ENCODE results near the gene TSPAN17.

TSPAN17 gene

DNA sequence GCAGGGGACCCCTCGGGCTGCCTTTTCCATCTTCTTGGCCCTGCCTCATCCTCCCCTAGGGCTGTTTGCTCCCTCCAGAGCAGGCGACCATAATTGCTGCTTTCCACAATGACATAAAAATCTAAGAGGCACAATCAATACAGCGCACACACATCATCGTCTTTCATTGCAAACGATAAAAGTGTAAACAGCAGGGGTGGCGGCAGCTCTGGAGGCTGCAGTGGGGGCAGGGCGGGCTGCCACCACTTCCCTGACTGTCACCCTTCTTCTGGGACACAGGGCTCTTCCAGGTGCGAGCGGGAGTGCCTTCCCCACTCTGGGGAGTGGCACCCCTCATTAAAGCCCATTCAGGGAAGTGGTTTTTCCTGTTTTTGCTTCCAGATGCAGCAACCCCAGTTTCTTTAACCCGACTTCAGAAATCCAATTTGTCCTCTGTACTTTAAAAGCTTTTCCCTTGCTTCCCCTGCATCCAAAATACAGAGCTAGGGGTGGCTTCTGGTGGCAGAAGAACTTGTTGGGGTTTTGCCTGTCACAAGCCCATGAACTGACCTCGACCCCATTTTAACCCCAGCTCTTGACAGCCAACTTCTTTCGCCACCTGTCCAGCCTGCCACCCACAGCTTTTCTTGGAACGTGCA is 45.7 kb downstream of the TSPAN17 start:
- in situ Hi-C loops (cut with MboI; ENCODE audit: low sequenced_read_pairs, unreplicated experiment) = no loop called here
- TF ChIP-seq, protein P1, sequence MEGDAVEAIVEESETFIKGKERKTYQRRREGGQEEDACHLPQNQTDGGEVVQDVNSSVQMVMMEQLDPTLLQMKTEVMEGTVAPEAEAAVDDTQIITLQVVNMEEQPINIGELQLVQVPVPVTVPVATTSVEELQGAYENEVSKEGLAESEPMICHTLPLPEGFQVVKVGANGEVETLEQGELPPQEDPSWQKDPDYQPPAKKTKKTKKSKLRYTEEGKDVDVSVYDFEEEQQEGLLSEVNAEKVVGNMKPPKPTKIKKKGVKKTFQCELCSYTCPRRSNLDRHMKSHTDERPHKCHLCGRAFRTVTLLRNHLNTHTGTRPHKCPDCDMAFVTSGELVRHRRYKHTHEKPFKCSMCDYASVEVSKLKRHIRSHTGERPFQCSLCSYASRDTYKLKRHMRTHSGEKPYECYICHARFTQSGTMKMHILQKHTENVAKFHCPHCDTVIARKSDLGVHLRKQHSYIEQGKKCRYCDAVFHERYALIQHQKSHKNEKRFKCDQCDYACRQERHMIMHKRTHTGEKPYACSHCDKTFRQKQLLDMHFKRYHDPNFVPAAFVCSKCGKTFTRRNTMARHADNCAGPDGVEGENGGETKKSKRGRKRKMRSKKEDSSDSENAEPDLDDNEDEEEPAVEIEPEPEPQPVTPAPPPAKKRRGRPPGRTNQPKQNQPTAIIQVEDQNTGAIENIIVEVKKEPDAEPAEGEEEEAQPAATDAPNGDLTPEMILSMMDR (IDR thresholded peaks at IDR 0.05; ENCODE audit: borderline replicate concordance, control extremely low read depth, extremely low read depth, insufficient read depth, missing control alignments) = no peak
- DNase-seq (ENCODE audit: low spot score) = no peak

DNA sequence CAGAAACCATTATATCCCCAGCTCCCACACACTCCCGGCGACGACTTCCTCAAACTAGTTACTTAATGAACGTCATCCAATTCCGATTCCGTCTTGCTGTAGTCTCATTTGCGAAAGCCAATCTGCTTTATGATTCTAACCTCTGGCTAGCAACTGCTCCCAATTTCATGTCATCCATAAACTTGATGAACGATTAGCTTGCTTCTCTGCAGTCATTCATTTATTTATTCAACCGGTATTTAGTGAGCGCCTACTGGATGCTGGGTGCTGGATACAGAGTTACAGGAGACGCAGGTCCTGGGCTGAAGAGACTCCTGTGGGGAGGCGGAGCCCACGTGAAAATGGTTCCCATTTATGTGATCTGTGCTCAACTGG is 46.2 kb downstream of the TSPAN17 start:
- in situ Hi-C loops (cut with MboI; ENCODE audit: low sequenced_read_pairs, unreplicated experiment) = no loop called here
- TF ChIP-seq, protein P1 (IDR thresholded peaks at IDR 0.05; ENCODE audit: borderline replicate concordance, control extremely low read depth, extremely low read depth, insufficient read depth, missing control alignments) = no peak
- no peak for DNase-seq (ENCODE audit: low spot score)

DNA sequence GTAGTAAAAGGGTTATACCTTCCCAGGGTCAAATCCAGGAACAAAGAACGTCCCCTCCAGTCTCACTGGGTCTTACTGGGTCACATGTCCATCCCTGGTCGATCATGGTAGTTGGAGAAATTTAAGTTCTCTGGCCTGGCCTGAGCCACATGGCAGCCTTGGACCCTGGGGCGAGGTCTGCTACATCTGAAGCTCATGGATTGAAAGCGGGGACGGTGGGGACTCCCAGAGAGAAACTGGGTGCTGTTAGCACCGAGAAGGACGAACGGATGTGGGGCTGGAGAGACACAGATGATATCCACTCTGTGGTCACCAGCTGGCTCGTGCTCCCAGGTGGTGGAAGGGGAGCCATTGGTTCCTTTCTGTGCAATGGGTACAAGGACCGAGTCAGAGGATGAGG is 46.9 kb downstream of the TSPAN17 start:
- DNase-seq (ENCODE audit: low spot score) = no peak
- in situ Hi-C loops (cut with MboI; ENCODE audit: low sequenced_read_pairs, unreplicated experiment) = no loop called here
- TF ChIP-seq, protein P1 (IDR thresholded peaks at IDR 0.05; ENCODE audit: borderline replicate concordance, control extremely low read depth, extremely low read depth, insufficient read depth, missing control alignments) = no peak

DNA sequence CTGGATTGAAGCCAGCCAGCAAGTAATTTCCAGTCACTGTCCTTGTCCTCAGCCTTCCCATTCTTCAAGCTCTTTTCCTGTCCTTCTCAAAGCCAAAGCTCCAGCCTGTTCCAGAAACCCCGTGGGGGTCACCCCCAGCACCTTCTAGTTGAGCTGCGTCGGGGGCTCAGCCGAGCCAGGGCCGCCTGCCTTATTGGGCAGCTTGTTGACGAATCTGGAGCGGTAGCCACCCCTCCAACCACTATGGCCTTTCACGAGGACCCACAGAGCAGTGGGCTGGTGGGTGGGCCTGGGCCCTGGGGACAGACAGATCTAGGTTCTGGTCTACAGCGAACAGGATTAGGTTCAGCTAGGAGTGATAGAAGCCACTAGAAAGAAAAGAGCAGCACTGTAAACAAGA is 47.3 kb downstream of the TSPAN17 start:
- no peak for DNase-seq (ENCODE audit: low spot score)
- TF ChIP-seq, protein P1 (IDR thresholded peaks at IDR 0.05; ENCODE audit: borderline replicate concordance, control extremely low read depth, extremely low read depth, insufficient read depth, missing control alignments) = no peak
- in situ Hi-C loops (cut with MboI; ENCODE audit: low sequenced_read_pairs, unreplicated experiment) = no loop called here

DNA sequence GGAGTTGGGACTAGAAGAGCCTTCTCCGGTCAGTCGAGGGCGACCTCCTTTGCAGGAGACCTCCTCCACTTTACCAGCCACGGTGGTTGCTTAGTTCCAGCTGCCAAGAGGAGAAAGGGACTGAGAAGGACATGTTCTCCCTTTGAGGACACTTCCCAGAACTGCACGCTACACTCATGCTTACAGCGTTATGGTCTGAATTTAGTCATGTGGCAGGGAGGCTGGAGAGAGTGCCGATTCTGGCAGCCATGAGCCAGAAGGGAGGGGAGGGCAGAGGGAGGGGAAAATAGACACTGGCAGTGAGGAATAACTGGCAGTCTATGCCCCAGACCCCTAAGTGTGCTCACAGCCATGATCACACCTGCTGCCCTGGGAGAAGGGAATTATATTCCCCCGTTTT is 47.8 kb downstream of the TSPAN17 start:
- DNase-seq (ENCODE audit: low spot score) = no peak
- TF ChIP-seq, protein P1 (IDR thresholded peaks at IDR 0.05; ENCODE audit: borderline replicate concordance, control extremely low read depth, extremely low read depth, insufficient read depth, missing control alignments) = no peak
- in situ Hi-C loops (cut with MboI; ENCODE audit: low sequenced_read_pairs, unreplicated experiment) = no loop called here

DNA sequence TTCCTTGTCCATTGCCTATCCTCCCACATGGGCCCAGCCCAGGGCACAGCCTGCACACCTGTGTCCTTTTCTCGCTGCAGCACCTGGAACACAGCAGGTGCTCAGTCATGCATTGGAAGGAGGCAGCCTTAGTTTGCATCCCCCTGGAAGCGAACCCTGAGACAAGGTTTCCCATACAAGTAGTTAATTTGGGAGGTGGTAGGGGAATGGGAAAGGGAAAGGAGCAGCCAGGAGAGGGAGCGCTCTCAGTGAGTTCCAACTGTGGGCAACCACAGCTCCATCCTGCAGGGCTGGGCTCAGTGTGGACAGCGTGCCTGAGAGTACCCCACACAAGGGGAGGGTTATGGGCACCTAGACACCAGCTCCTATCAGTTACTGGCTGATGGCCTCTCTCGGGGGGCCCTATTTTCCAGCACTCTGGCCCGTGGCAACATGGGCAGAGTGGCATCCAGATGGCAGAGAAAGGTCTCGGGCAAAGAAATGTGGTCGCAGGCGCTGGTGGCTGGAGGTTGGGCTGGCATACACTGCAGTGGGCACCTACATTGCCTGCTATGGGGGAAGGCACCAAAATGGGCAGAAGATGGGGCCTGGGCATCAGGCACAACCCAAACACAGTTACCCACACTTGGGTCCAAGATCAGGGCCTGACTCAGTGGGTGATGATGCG is 50.1 kb downstream of the TSPAN17 start:
- TF ChIP-seq, protein P1 (IDR thresholded peaks at IDR 0.05; ENCODE audit: borderline replicate concordance, control extremely low read depth, extremely low read depth, insufficient read depth, missing control alignments) = no peak
- in situ Hi-C loops (cut with MboI; ENCODE audit: low sequenced_read_pairs, unreplicated experiment) = no loop called here
- DNase-seq (ENCODE audit: low spot score) = no peak

All from GM13976 (cell line).